ENCODE data around the gene RACGAP1. TPM values are rescaled to one million over a fixed set of nuclear protein-coding genes. Genes with fewer than 3 reads are reported as not detected.

The RACGAP1 gene
- total RNA-seq, 1 donor from 2014 or later: 10.8 TPM

- no peak overlapping the region for H3K4me3 ChIP-seq
- no peak overlapping the region for H3K27ac ChIP-seq
- DNase-seq (no peak), ATAC-seq (no peak)
- no peak for TF ChIP-seq CTCF (IDR thresholded peaks at IDR 0.05)
- H3K9me3 ChIP-seq: no peaks in the 10 kb centered on the region
- no peaks in the 10 kb centered on the region for H3K36me3 ChIP-seq
- H3K4me1 ChIP-seq: peaks cover 12% of the 10 kb centered on the region
- intact Hi-C loops (cut with DNase I): no loop called here
- H3K27me3 ChIP-seq: no peaks in the 10 kb centered on the region
These were observed 2.4 kb downstream of the RACGAP1 start for GRCh38 chr12:50022903-50023302.

- no peak for DNase-seq
- peaks cover 24% of the 10 kb centered on the region for H3K4me1 ChIP-seq
- intact Hi-C loops (cut with DNase I): no loop called here
These were observed 4.3 kb downstream of the RACGAP1 start for GRCh38 chr12:50021031-50021430.

GRCh38 chr12:50019524-50019923, 5.8 kb downstream of the RACGAP1 start:
- TF ChIP-seq CTCF (IDR thresholded peaks at IDR 0.05): no peak
- ATAC-seq (no peak), DNase-seq (no peak)
- Histone ChIP-seq H3K27me3 (no peaks in the 10 kb centered on the region), H3K4me3 (no peak overlapping the region), H3K9me3 (no peaks in the 10 kb centered on the region), H3K4me1 (peaks cover 21% of the 10 kb centered on the region), H3K27ac (no peak overlapping the region), H3K36me3 (no peaks in the 10 kb centered on the region)
- intact Hi-C loops (cut with DNase I): no loop called here

More at GRCh38 chr12:50021031-50021430, 4.3 kb downstream of the RACGAP1 start:
- no peaks in the 10 kb centered on the region for H3K9me3 ChIP-seq
- peak overlapping the region; percentile 7 for H3K27ac ChIP-seq
- no peak for TF ChIP-seq CTCF (IDR thresholded peaks at IDR 0.05)
- ATAC-seq: no peak
- no peaks in the 10 kb centered on the region for H3K27me3 ChIP-seq
- H3K36me3 ChIP-seq: no peaks in the 10 kb centered on the region
- no peak overlapping the region for H3K4me3 ChIP-seq

- peaks cover 16% of the 10 kb centered on the region for H3K4me1 ChIP-seq
- no peak for TF ChIP-seq CTCF (IDR thresholded peaks at IDR 0.05)
- H3K27ac ChIP-seq: no peak overlapping the region
- H3K9me3 ChIP-seq: no peaks in the 10 kb centered on the region
- DNase-seq: no peak
- ATAC-seq: no peak
- H3K36me3 ChIP-seq: no peaks in the 10 kb centered on the region
- intact Hi-C loops (cut with DNase I): no loop called here
- no peaks in the 10 kb centered on the region for H3K27me3 ChIP-seq
- H3K4me3 ChIP-seq: no peak overlapping the region
These were observed 6.3 kb downstream of the RACGAP1 start for GRCh38 chr12:50018968-50019367.

- no peak for TF ChIP-seq CTCF (IDR thresholded peaks at IDR 0.05)
- Histone ChIP-seq H3K9me3 (no peaks in the 10 kb centered on the region), H3K27ac (peak overlapping the region; percentile 78), H3K4me3 (no peak overlapping the region), H3K4me1 (peaks cover 16% of the 10 kb centered on the region), H3K27me3 (no peaks in the 10 kb centered on the region), H3K36me3 (no peaks in the 10 kb centered on the region)
- no peak for ATAC-seq
- intact Hi-C loops (cut with DNase I): no loop called here
- no peak for DNase-seq
These were observed 7.1 kb downstream of the RACGAP1 start for GRCh38 chr12:50018154-50018553.

GRCh38 chr12:50017641-50018040, 7.7 kb downstream of the RACGAP1 start:
- Histone ChIP-seq H3K4me1 (peaks cover 16% of the 10 kb centered on the region), H3K27ac (peak overlapping the region; percentile 78), H3K9me3 (no peaks in the 10 kb centered on the region), H3K36me3 (no peaks in the 10 kb centered on the region), H3K27me3 (no peaks in the 10 kb centered on the region), H3K4me3 (no peak overlapping the region)
- ATAC-seq: peak; percentile 57
- no peak for DNase-seq
- TF ChIP-seq CTCF (IDR thresholded peaks at IDR 0.05): no peak
- intact Hi-C loops (cut with DNase I): no loop called here

All from upper lobe of right lung (tissue), 1 donor.